ENCODE measurements around the gene AGBL4. TPM values are rescaled to one million over a fixed set of nuclear protein-coding genes. Genes with fewer than 3 reads are reported as not detected.

Gene AGBL4
- polyA plus RNA-seq, 3 donors = 0.05 TPM; not detected in 2

- no peak overlapping the region for H3K27ac ChIP-seq (ENCODE audit: low read depth in 1 of 2, low read length in 2 of 2)
- TF ChIP-seq CTCF (IDR thresholded peaks at IDR 0.05) = no peak
- H3K9me3 Mint-ChIP-seq = no peaks in the 10 kb centered on the region
- no peak overlapping the region for H3K4me2 ChIP-seq (replicated peaks; ENCODE audit: extremely low read depth, low read length, poor library complexity, severe bottlenecking)
- no peak for DNase-seq
- H3K4me1 Mint-ChIP-seq = peaks cover 58% of the 10 kb centered on the region
- H3K36me3 ChIP-seq (replicated peaks in 1 of 2; ENCODE audit: control insufficient read depth in 1 of 2, insufficient read depth in 2 of 2, low read length in 2 of 2) = no peaks in the 10 kb centered on the region
- no peak overlapping the region for H3K4me3 ChIP-seq (replicated peaks in 1 of 3; ENCODE audit: low read depth in 2 of 3, low read length in 3 of 3)
- 0% methylated on average over 2 of the region's 3 CpGs for WGBS (ENCODE audit: insufficient coverage)
- peak overlapping the region in 1 of 2 donors; percentile 73 for H3K4me3 Mint-ChIP-seq
- H3K27me3 Mint-ChIP-seq (ENCODE audit: low read depth in 3 of 3) = peaks cover 0 to 5% (median 0%) of the 10 kb centered on the region in 3 donors
- no peaks in the 10 kb centered on the region for H4K20me1 ChIP-seq (ENCODE audit: insufficient read depth, low read length)
- intact Hi-C loops (cut with micrococcal nuclease) = no loop called here
- peak overlapping the region; percentile 31 for H2AFZ ChIP-seq (ENCODE audit: insufficient read depth, low read depth, low read length, poor library complexity, severe bottlenecking)
- H3K9ac ChIP-seq (ENCODE audit: insufficient read depth, low read length, poor library complexity, severe bottlenecking) = no peak overlapping the region
- peaks cover 33 to 38% of the 10 kb centered on the region in 2 donors for H3K4me1 ChIP-seq (ENCODE audit: control insufficient read depth in 1 of 2, insufficient read depth in 2 of 2, low read length in 2 of 2)
- no peaks in the 10 kb centered on the region for H3K9me3 ChIP-seq (replicated peaks in 1 of 2; ENCODE audit: control insufficient read depth in 1 of 2, insufficient read depth in 1 of 2, low read length in 2 of 2)
- no peaks in the 10 kb centered on the region for H3K79me2 ChIP-seq (ENCODE audit: insufficient read depth, low read length)
- H3K36me3 Mint-ChIP-seq = no peaks in the 10 kb centered on the region
- peak overlapping the region in 3 of 7 donors; percentile 25 to 78 (median 27) for H3K27ac Mint-ChIP-seq
- no peaks in the 10 kb centered on the region for H3K27me3 ChIP-seq (ENCODE audit: control insufficient read depth in 2 of 2, insufficient read depth in 2 of 2, low read length in 2 of 2)
Observed at GRCh38 chr1:48617252-48617651, 1406.5 kb downstream of the AGBL4 start.

DNA sequence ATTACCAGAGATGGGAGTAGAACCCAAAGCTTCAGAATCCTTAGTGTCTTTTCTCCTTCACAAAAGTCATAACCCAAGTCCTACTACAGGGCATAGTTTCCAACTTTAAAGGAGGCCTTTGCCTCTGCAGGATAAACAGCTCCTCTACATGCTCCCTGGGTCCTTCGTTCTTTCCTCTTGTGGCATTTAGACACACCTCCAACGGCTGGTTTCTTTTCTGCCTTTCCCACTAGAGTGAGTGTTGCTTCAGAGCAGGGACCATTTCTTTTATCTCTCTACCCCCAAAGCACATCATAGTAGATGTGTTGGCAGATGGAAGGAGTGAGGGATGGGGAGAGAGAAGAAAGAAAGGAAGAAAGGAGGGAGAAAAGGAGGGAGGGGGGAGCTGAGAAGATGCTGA, 1407.0 kb downstream of the AGBL4 start:
- peak overlapping the region in 1 of 2 donors; percentile 31 for H3K4me3 Mint-ChIP-seq
- no peak overlapping the region for H3K4me3 ChIP-seq (replicated peaks in 1 of 3; ENCODE audit: low read depth in 2 of 3, low read length in 3 of 3)

More for the DNA sequence above, 1407.0 kb downstream of the AGBL4 start:
- Histone ChIP-seq H3K27ac (ENCODE audit: low read depth in 1 of 2, low read length in 2 of 2) (no peak overlapping the region), H3K36me3 (replicated peaks in 1 of 2; ENCODE audit: control insufficient read depth in 1 of 2, insufficient read depth in 2 of 2, low read length in 2 of 2) (no peaks in the 10 kb centered on the region), H3K4me1 (ENCODE audit: control insufficient read depth in 1 of 2, insufficient read depth in 2 of 2, low read length in 2 of 2) (peaks cover 37 to 43% of the 10 kb centered on the region in 2 donors), H3K9ac (ENCODE audit: insufficient read depth, low read length, poor library complexity, severe bottlenecking) (no peak overlapping the region), H3K4me2 (replicated peaks; ENCODE audit: extremely low read depth, low read length, poor library complexity, severe bottlenecking) (peak overlapping the region; percentile 21), H3K79me2 (ENCODE audit: insufficient read depth, low read length) (no peaks in the 10 kb centered on the region), H3K27me3 (ENCODE audit: control insufficient read depth in 2 of 2, insufficient read depth in 2 of 2, low read length in 2 of 2) (no peaks in the 10 kb centered on the region), H3K9me3 (replicated peaks in 1 of 2; ENCODE audit: control insufficient read depth in 1 of 2, insufficient read depth in 1 of 2, low read length in 2 of 2) (no peaks in the 10 kb centered on the region), H4K20me1 (ENCODE audit: insufficient read depth, low read length) (no peaks in the 10 kb centered on the region), H2AFZ (ENCODE audit: insufficient read depth, low read depth, low read length, poor library complexity, severe bottlenecking) (no peak overlapping the region)
- peak overlapping the region in 3 of 7 donors; percentile 5 to 65 (median 50) for H3K27ac Mint-ChIP-seq
- no CpG with 5 or more reads among the region's 2 CpGs for WGBS (ENCODE audit: insufficient coverage)
- intact Hi-C loops (cut with micrococcal nuclease) = no loop called here
- no peaks in the 10 kb centered on the region for H3K9me3 Mint-ChIP-seq
- H3K27me3 Mint-ChIP-seq (ENCODE audit: low read depth in 3 of 3) = peaks cover 0 to 1% (median 0%) of the 10 kb centered on the region in 3 donors
- no peak for DNase-seq
- H3K36me3 Mint-ChIP-seq = no peaks in the 10 kb centered on the region
- no peak for TF ChIP-seq CTCF (IDR thresholded peaks at IDR 0.05)
- peaks cover 58% of the 10 kb centered on the region for H3K4me1 Mint-ChIP-seq
